Upper lobe of right lung (tissue), 1 donor: ENCODE results near the gene ANXA1. TPM values are rescaled to one million over a fixed set of nuclear protein-coding genes. Genes with fewer than 3 reads are reported as not detected.
"Not testable (repeated sequence)": the region's sequence is repeated elsewhere in the genome, so short reads cannot be mapped to it uniquely, and the experiment has no call there.

ENCODE experiments used
- ATAC-seq: fragments of 200-7000 bp; cut with Tn5 transposase; one replicate; pipeline ENCODE4 v1.9.1; 2020; ENCODE audit warnings: mild to moderate bottlenecking, moderate library complexity
- DNase-seq: peaks from one replicate; pipeline ENCODE4 v3.0.0-alpha.2; 2020
- H3K27ac ChIP-seq: fragments of 200-600 bp; one replicate; pipeline ENCODE4 v1.8.0; 2022
- H3K27me3 ChIP-seq: fragments of 200-600 bp; one replicate; pipeline ENCODE4 v1.8.0; 2022; ENCODE audit warnings: mild to moderate bottlenecking
- H3K36me3 ChIP-seq: fragments of 200-600 bp; one replicate; pipeline ENCODE4 v1.8.0; 2022
- H3K4me1 ChIP-seq: fragments of 200-600 bp; one replicate; pipeline ENCODE4 v1.8.0; 2022
- H3K4me3 ChIP-seq: fragments of 200-600 bp; one replicate; pipeline ENCODE4 v1.8.0; 2022; ENCODE audit warnings: mild to moderate bottlenecking
- H3K9me3 ChIP-seq: fragments of 200-600 bp; one replicate; pipeline ENCODE4 v1.8.0; 2022
- intact Hi-C: fragments of 100-400 bp; cut with DNase I; formaldehyde crosslinking; loops from one replicate; pipeline ENCODE4 v1.11.0; 2022
- total RNA-seq: library from RNA; stranded (reverse); fragmentation: NEBNext Ultra II Directional; extraction: Animal tissue kit (Norgen Biotek cat#: 25700); gene quantifications from one replicate; pipeline ENCODE4 v1.2.1, GENCODE V29; 2021
- TF ChIP-seq, protein P1 (sequence below): fragments of 200-600 bp; IDR thresholded peaks from one replicate; pipeline ENCODE4 v1.8.0; 2022; ENCODE audit warnings: antibody characterized with exemption
- donor health status: DM: no; HTN: yes; CAD: no; lungs with severe emphysema.

Gene ANXA1
- total RNA-seq, 1 donor from 2014 or later, result 314 TPM

DNA sequence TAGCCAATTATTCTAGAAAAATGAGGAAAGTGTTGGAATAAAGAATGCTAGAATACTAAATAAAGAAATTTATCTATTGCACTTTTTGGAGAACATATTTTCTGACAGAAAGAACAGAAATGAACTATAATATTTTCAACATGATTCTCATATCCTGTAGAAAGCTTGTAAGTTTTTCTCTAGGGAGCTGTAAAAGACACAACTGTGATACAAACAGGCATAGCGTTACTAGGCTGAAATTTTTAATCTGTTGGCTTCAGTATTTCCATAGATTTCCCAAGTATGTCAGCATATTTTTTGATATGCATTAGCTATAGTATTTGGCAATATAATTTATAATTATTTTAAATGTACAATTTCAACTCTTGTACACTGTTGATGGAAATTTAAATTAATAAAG is 31.3 kb downstream of the ANXA1 start:
- Histone ChIP-seq H3K9me3 (no peaks in the 10 kb centered on the region), H3K27me3 (no peaks in the 10 kb centered on the region), H3K4me1 (no peaks in the 10 kb centered on the region), H3K4me3 (no peak overlapping the region), H3K36me3 (no peaks in the 10 kb centered on the region), H3K27ac (no peak overlapping the region)
- DNase-seq, result no peak
- intact Hi-C loops, result loop anchor here (5.0 kb wide), 1 partner anchor 76 kb away; no protein-coding TSS in a partner anchor
- ATAC-seq, result no peak
- TF ChIP-seq, protein P1, sequence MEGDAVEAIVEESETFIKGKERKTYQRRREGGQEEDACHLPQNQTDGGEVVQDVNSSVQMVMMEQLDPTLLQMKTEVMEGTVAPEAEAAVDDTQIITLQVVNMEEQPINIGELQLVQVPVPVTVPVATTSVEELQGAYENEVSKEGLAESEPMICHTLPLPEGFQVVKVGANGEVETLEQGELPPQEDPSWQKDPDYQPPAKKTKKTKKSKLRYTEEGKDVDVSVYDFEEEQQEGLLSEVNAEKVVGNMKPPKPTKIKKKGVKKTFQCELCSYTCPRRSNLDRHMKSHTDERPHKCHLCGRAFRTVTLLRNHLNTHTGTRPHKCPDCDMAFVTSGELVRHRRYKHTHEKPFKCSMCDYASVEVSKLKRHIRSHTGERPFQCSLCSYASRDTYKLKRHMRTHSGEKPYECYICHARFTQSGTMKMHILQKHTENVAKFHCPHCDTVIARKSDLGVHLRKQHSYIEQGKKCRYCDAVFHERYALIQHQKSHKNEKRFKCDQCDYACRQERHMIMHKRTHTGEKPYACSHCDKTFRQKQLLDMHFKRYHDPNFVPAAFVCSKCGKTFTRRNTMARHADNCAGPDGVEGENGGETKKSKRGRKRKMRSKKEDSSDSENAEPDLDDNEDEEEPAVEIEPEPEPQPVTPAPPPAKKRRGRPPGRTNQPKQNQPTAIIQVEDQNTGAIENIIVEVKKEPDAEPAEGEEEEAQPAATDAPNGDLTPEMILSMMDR, result no peak

DNA sequence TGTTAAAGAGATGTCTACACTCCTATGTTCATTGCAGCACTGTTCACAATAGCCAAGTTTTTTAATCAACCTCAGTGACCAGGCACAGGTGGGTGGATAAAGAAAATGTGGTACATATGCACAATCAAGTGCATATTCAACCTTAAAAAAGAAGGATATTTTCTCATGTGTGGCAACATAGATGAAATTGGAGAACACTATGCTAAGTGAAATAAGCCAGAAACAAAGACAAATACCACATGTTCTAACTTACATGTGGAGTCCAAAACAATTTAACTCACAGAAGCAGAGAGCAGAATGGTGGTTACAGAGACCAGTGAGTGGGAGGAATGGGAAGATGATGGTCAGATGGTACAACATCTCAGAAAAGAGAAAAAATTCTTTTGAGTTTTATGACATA is 31.8 kb downstream of the ANXA1 start:
- no peak overlapping the region for H3K27ac ChIP-seq
- H3K9me3 ChIP-seq, result no peaks in the 10 kb centered on the region
- no peaks in the 10 kb centered on the region for H3K4me1 ChIP-seq
- TF ChIP-seq, protein P1, result no peak
- no peak overlapping the region for H3K4me3 ChIP-seq
- no peak for ATAC-seq
- H3K36me3 ChIP-seq, result no peaks in the 10 kb centered on the region
- H3K27me3 ChIP-seq, result no peaks in the 10 kb centered on the region
- intact Hi-C loops, result loop anchor here (5.0 kb wide), 1 partner anchor 76 kb away; no protein-coding TSS in a partner anchor
- no peak for DNase-seq

DNA sequence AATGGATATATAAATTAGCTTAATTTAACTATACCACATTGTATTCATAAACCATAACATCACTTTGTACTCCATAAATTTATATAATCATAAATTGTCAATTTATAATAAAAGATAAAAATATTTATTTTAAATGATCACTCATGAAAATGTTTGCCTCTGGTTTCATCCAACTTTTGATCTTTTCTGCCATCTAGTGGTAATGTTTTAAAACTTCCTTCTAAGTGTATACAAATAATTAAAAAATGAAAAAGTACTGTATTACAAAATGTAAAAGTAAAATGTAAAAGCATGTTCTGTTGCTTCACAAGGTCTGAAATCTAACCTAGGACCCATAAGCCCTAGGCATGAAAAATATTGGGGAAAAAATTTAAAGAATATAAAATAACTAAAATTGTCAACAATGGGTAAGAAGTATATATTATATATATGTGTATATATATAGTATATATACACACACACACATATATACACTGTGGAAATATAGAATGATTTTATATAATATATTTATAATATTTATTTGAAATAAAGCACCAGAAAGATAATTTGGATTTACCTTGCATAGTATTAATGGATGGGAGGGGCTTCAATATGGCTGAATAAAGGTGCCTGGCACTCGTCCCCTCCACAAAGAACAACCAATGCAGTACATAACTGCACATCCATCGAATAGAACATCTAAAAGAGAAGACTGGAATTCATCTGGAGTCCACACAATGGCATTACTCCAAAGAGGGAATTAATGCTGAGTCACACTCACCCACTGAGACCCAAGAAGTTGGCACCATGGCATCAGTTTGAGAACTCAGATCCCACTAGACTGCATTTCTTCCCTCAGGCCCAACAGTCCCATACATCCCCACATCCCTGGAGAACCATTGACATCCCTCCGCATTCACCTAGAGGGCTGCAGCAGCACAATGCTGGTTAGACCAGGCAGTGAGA is 32.5 kb downstream of the ANXA1 start:
- Histone ChIP-seq H3K9me3 (no peaks in the 10 kb centered on the region), H3K27ac (no peak overlapping the region), H3K36me3 (no peaks in the 10 kb centered on the region), H3K4me3 (no peak overlapping the region), H3K27me3 (no peaks in the 10 kb centered on the region), H3K4me1 (no peaks in the 10 kb centered on the region)
- ATAC-seq, result no peak
- intact Hi-C loops, result loop anchor here (5.0 kb wide), 1 partner anchor 77 kb away; no protein-coding TSS in a partner anchor
- no peak for DNase-seq
- TF ChIP-seq, protein P1, result peak; percentile 69

DNA sequence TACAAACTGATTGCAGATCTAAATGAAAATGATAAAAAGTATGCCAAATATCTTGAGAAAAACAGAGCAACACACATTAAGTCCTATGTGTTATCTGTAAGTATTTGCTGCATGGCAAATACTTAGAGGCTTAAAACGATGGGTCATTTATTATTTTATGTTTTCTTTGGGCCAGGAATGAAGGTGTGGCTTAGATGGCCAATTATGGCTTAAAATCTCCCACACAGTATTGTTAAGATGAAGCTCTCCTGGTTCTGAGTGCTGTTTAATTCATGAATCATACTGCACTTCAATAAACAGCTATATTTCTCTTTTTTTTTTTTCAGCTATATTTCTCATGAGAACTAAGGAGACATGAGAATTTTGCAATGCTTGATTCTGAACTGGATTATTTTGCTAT is 39.4 kb downstream of the ANXA1 start:
- H3K27me3 ChIP-seq, H3K27ac ChIP-seq, H3K9me3 ChIP-seq, H3K4me3 ChIP-seq, ATAC-seq, H3K36me3 ChIP-seq, DNase-seq, H3K4me1 ChIP-seq, intact Hi-C loops: not testable (repeated sequence)

DNA sequence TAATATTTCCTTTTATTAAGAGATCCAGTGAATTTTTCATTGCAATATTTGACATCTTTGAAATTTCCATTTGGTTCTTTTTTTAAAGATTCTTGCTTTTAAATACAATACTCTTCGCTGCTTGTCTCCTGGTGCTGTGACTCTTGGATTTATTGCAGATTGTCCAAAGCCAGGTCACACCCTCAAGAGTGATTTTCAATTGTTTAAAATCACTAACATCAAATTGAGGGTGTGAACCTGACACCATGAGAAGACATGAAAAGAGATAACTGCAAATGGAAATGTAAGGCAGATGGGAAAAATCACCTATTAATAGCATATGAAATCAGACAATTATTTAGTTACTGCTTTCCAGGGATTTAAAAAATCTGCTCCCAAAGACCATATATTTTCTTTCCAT is 42.6 kb downstream of the ANXA1 start:
- ATAC-seq (no peak), DNase-seq (no peak)
- intact Hi-C loops, result no loop called here
- H3K27ac ChIP-seq, result no peak overlapping the region
- no peaks in the 10 kb centered on the region for H3K4me1 ChIP-seq
- no peaks in the 10 kb centered on the region for H3K27me3 ChIP-seq
- H3K36me3 ChIP-seq, result no peaks in the 10 kb centered on the region
- TF ChIP-seq, protein P1, result no peak
- no peak overlapping the region for H3K4me3 ChIP-seq
- H3K9me3 ChIP-seq, result no peaks in the 10 kb centered on the region

DNA sequence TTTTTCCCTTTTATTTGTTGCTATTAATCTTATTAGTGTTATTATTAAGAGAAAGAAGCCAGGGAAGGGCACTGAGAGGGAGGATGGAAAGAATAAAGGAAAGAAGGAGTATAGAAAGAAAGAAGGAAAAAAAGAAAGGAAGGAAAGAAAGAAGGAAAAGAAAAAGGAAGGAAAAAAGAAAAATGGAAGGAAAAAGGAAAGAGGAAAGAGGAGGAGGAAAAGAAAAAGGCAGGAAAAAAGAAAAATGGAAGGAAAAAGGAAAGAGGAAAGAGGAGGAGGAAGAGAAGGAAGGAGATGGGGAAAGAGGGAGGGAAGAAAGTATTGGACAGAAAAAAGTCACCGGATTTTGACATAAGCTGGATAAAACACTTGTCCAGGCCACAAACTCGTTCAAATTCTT is 47.8 kb downstream of the ANXA1 start:
- no peaks in the 10 kb centered on the region for H3K27me3 ChIP-seq
- no peaks in the 10 kb centered on the region for H3K9me3 ChIP-seq
- no peak for ATAC-seq
- intact Hi-C loops, result no loop called here
- TF ChIP-seq, protein P1, result no peak
- no peak overlapping the region for H3K27ac ChIP-seq
- DNase-seq, result no peak
- no peak overlapping the region for H3K4me3 ChIP-seq
- no peaks in the 10 kb centered on the region for H3K4me1 ChIP-seq
- no peaks in the 10 kb centered on the region for H3K36me3 ChIP-seq
